ENCODE measurements around the gene ATG4C.

Gene ATG4C

GRCh38 chr1:62856960-62857359, 73.0 kb downstream of the ATG4C start:
- DNase-seq (ENCODE audit: extremely low spot score) = no peak
- TF ChIP-seq NFRKB (IDR thresholded peaks at IDR 0.05) (no peak), ELF4 (IDR thresholded peaks at IDR 0.05) (no peak), SP1 (IDR thresholded peaks at IDR 0.05) (no peak), LEF1 (IDR thresholded peaks at IDR 0.05; ENCODE audit: borderline replicate concordance) (no peak), BHLHE40 (IDR thresholded peaks at IDR 0.05; ENCODE audit: borderline replicate concordance) (no peak), L3MBTL2 (conservative IDR thresholded peaks at IDR 0.05) (no peak), FOXK2 (IDR thresholded peaks at IDR 0.05) (no peak), CTBP1 (IDR thresholded peaks at IDR 0.05; ENCODE audit: borderline replicate concordance) (no peak), TARDBP (IDR thresholded peaks at IDR 0.05) (no peak), HDGF (IDR thresholded peaks at IDR 0.05; ENCODE audit: borderline replicate concordance) (no peak)
- TF ChIP-seq, protein P1, sequence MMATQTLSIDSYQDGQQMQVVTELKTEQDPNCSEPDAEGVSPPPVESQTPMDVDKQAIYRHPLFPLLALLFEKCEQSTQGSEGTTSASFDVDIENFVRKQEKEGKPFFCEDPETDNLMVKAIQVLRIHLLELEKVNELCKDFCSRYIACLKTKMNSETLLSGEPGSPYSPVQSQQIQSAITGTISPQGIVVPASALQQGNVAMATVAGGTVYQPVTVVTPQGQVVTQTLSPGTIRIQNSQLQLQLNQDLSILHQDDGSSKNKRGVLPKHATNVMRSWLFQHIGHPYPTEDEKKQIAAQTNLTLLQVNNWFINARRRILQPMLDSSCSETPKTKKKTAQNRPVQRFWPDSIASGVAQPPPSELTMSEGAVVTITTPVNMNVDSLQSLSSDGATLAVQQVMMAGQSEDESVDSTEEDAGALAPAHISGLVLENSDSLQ (IDR thresholded peaks at IDR 0.05) = no peak
- CTCF ChIA-PET = no interaction called here
- POLR2A ChIA-PET = no interaction called here

DNA sequence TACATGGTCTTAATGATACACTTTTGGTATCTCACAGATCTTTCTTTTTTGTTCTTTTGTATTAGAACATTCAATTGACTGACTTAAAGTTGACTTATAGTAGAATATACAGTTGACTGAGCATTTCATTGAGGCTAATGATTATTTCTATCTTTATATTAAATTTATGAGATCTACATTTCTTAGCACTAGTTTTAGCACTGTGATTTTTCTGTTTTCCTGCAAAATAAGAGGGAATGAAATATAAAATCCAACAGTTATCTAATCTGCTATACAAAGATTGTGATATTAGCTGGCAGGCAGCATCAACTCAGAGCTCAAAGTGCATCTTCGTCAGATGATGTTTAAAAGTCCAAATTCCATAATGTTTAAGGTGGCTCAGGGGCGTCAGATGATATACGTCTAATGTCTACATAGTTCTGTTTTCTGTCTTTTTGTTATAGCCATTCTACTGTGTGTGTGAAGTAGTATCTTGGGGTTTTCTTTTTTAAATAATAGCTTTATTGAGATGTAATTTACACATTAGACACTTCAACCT, 85.4 kb downstream of the ATG4C start:
- no peak for TF ChIP-seq HDGF (IDR thresholded peaks at IDR 0.05; ENCODE audit: borderline replicate concordance)
- no peak for TF ChIP-seq NFRKB (IDR thresholded peaks at IDR 0.05)
- TF ChIP-seq BHLHE40 (IDR thresholded peaks at IDR 0.05; ENCODE audit: borderline replicate concordance) = no peak
- no peak for TF ChIP-seq TARDBP (IDR thresholded peaks at IDR 0.05)
- TF ChIP-seq FOXA1 (IDR thresholded peaks at IDR 0.05) = no peak
- TF ChIP-seq FOXK2 (IDR thresholded peaks at IDR 0.05) = no peak
- CTCF ChIA-PET = no interaction called here

DNA sequence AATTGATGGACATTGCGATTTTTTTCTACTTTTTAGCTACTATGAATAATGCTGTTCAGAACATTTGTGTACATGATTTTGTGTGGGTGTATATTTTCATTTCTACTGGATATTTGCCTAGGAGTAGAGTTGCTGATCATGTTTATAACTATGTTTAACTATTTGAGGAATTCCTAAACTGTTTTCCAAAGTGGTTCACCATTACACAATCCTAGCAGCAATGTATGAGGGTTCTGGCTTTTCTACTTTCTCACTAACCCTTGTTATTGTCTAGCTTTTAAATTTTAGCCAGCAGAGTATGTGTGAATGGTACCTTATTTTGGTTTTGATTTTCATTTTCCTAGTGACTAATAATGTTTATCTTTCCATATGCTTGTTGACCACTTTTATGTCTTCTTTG, 86.2 kb downstream of the ATG4C start:
- no peak for TF ChIP-seq CTBP1 (IDR thresholded peaks at IDR 0.05; ENCODE audit: borderline replicate concordance)
- no peak for TF ChIP-seq ELF4 (IDR thresholded peaks at IDR 0.05)
- TF ChIP-seq BHLHE40 (IDR thresholded peaks at IDR 0.05; ENCODE audit: borderline replicate concordance) = no peak
- TF ChIP-seq, protein P1 (IDR thresholded peaks at IDR 0.05) = no peak
- TF ChIP-seq FOXA1 (IDR thresholded peaks at IDR 0.05) = no peak
- TF ChIP-seq NFRKB (IDR thresholded peaks at IDR 0.05) = no peak
- TF ChIP-seq FOXK2 (IDR thresholded peaks at IDR 0.05) = no peak
- TF ChIP-seq FOXM1 (IDR thresholded peaks at IDR 0.05; ENCODE audit: borderline replicate concordance) = no peak
- TF ChIP-seq HDGF (IDR thresholded peaks at IDR 0.05; ENCODE audit: borderline replicate concordance) = no peak
- TF ChIP-seq ZNF384 (IDR thresholded peaks at IDR 0.05) = no peak
- TF ChIP-seq ARNT (IDR thresholded peaks at IDR 0.05) = no peak
- TF ChIP-seq SP1 (IDR thresholded peaks at IDR 0.05) = no peak
- TF ChIP-seq TARDBP (IDR thresholded peaks at IDR 0.05) = no peak
- TF ChIP-seq L3MBTL2 (conservative IDR thresholded peaks at IDR 0.05) = no peak
- no peak for TF ChIP-seq LEF1 (IDR thresholded peaks at IDR 0.05; ENCODE audit: borderline replicate concordance)
- ChIA-PET CTCF (no interaction called here), POLR2A (no interaction called here)
- DNase-seq (ENCODE audit: extremely low spot score) = no peak

More for the DNA sequence above, 85.4 kb downstream of the ATG4C start:
- DNase-seq (ENCODE audit: extremely low spot score) = no peak
- POLR2A ChIA-PET = no interaction called here

DNA sequence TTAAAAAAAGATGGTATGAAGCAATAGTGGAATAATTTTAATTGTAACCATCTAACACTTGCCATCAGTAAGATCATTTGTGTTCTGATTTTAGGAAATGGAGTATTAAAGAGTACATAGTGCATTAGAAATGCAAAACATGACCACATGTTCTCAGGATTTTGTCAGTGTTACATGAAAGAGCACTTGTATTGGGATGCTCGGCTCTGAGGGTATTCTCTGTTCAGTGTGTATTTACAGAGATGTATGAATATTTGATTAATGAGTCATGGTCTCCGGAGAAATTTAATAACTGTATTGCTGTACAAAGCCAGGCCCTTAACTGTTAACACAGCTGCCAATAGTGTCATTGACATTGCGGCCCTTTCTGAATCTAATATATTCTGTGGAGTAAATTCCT, 91.7 kb downstream of the ATG4C start:
- no peak for TF ChIP-seq L3MBTL2 (conservative IDR thresholded peaks at IDR 0.05)
- TF ChIP-seq LEF1 (IDR thresholded peaks at IDR 0.05; ENCODE audit: borderline replicate concordance) = no peak
- no peak for TF ChIP-seq CTBP1 (IDR thresholded peaks at IDR 0.05; ENCODE audit: borderline replicate concordance)
- no peak for TF ChIP-seq ZNF384 (IDR thresholded peaks at IDR 0.05)
- no peak for TF ChIP-seq FOXM1 (IDR thresholded peaks at IDR 0.05; ENCODE audit: borderline replicate concordance)
- no peak for TF ChIP-seq FOXK2 (IDR thresholded peaks at IDR 0.05)
- TF ChIP-seq HDGF (IDR thresholded peaks at IDR 0.05; ENCODE audit: borderline replicate concordance) = no peak
- no peak for TF ChIP-seq TARDBP (IDR thresholded peaks at IDR 0.05)
- no peak for TF ChIP-seq NFRKB (IDR thresholded peaks at IDR 0.05)
- no peak for TF ChIP-seq SP1 (IDR thresholded peaks at IDR 0.05)
- TF ChIP-seq BHLHE40 (IDR thresholded peaks at IDR 0.05; ENCODE audit: borderline replicate concordance) = no peak
- CTCF ChIA-PET = no interaction called here
- no peak for DNase-seq (ENCODE audit: extremely low spot score)
- POLR2A ChIA-PET = no interaction called here

DNA sequence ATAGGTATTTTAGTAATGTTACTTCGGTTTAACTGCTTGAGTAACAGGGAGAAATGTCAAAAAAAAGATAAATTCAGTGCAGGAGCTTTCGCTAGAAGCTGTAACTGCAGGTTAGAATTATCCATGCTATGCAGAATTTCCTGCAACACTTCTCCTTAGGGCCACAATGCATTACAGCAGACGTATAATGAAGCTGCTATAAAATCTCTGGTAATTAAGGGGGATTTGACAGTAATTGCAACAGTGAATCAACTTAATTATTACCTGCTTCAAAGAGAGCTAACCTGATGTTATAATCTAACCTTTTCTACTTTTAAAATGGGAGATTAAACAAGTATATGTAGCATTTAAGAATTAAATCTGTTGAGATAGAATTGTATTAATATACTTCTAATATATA, 92.6 kb downstream of the ATG4C start:
- DNase-seq (ENCODE audit: extremely low spot score) = no peak
- CTCF ChIA-PET = no interaction called here
- TF ChIP-seq FOXM1 (IDR thresholded peaks at IDR 0.05; ENCODE audit: borderline replicate concordance) = no peak
- no peak for TF ChIP-seq SP1 (IDR thresholded peaks at IDR 0.05)
- TF ChIP-seq ARNT (IDR thresholded peaks at IDR 0.05) = no peak
- TF ChIP-seq, protein P1 (IDR thresholded peaks at IDR 0.05) = no peak
- no peak for TF ChIP-seq TARDBP (IDR thresholded peaks at IDR 0.05)
- TF ChIP-seq ZNF384 (IDR thresholded peaks at IDR 0.05) = no peak
- POLR2A ChIA-PET = no interaction called here

DNA sequence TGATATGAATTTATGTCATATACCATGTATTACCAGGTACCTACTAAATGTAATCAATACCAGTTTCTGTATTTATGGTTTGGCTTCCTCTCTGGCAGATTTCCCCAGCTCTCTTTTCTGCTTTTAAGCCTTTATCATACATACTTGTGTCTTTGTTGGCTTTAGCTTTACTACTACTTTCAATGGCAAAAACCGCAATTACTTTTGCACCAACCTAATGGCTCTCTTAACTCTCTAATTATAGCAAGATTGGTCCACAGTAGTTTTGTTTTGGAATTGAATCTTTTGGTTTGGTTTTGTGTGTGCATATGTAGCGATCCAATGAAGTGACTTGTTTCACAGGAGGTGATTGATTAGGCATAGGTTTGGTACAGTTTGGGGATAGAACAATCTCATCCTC, 93.6 kb downstream of the ATG4C start:
- CTCF ChIA-PET = interaction anchor here (0.8 kb wide), 1 partner anchor 29 kb away, joined by 3 read pairs; no protein-coding TSS in a partner anchor
- TF ChIP-seq ELF4 (IDR thresholded peaks at IDR 0.05) (peak; percentile 75; the same call in 1 of the 2 replicates), BHLHE40 (IDR thresholded peaks at IDR 0.05; ENCODE audit: borderline replicate concordance) (no peak), SP1 (IDR thresholded peaks at IDR 0.05) (no peak)
- no peak for DNase-seq (ENCODE audit: extremely low spot score)
- POLR2A ChIA-PET = no interaction called here

DNA sequence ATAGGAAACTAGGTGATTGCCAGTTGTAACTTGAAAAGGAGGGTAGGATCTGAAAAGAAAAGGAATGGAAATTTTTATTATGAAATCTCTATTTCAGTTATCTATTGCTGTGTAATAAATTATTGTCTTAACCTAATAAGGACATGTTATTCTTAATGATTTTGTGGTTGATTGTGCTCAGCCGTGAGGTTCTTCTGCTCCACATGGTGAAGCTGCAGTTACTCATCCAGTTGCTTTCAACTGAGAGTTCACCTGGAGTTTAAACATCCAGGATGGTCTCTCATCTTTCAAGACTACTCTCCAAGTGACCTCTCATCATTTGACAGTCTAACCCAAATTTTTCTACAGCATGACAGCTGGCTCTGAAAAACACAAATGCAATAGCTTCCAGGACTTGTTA, 96.0 kb downstream of the ATG4C start:
- TF ChIP-seq HDGF (IDR thresholded peaks at IDR 0.05; ENCODE audit: borderline replicate concordance) (no peak), BHLHE40 (IDR thresholded peaks at IDR 0.05; ENCODE audit: borderline replicate concordance) (no peak), NFRKB (IDR thresholded peaks at IDR 0.05) (no peak), FOXM1 (IDR thresholded peaks at IDR 0.05; ENCODE audit: borderline replicate concordance) (no peak)
- no peak for DNase-seq (ENCODE audit: extremely low spot score)
- POLR2A ChIA-PET = no interaction called here
- CTCF ChIA-PET = no interaction called here
